DND-41 (cell line): ENCODE data around the gene HSP90B1.

ENCODE experiments used
- ATAC-seq: fragments of 200-7000 bp; cut with Tn5 transposase; 3 replicates; pipeline ENCODE4 v1.9.1; 2021; ENCODE audit warnings: low read depth; ENCODE audit not compliant: insufficient read depth
- DNase-seq: peaks from one replicate; pipeline ENCODE4 v3.0.0-alpha.2; 2020
- H2AFZ ChIP-seq: 2 replicates; pipeline ENCODE4 v1.6.0; 2012; ENCODE audit warnings: low read depth, low read length
- H3K27ac ChIP-seq: 2 replicates; pipeline ENCODE4 v1.5.1; 2012; ENCODE audit warnings: low read length, inconsistent platforms
- H3K27me3 ChIP-seq: fragments of 200-600 bp; sonication (generic); 2 replicates; pipeline ENCODE4 v1.6.0; 2012; ENCODE audit warnings: low read length, mild to moderate bottlenecking, inconsistent platforms; ENCODE audit not compliant: insufficient read depth, poor library complexity
- H3K36me3 ChIP-seq: 2 replicates; pipeline ENCODE4 v1.5.1; 2012; ENCODE audit warnings: low read length, inconsistent platforms; ENCODE audit not compliant: insufficient read depth
- H3K4me1 ChIP-seq: 2 replicates; pipeline ENCODE4 v1.5.1; 2012; ENCODE audit warnings: mild to moderate bottlenecking, low read length; ENCODE audit not compliant: insufficient read depth
- H3K4me2 ChIP-seq: 2 replicates; pipeline ENCODE4 v1.6.0; 2012; ENCODE audit warnings: mild to moderate bottlenecking, moderate library complexity, low read length, inconsistent platforms; ENCODE audit not compliant: insufficient read depth
- H3K4me3 ChIP-seq, 2 experiments: fragments of 200-600 bp in 1 of 2; shearing (Covaris generic) in 1 of 2; 2 replicates each; pipeline ENCODE4 v1.5.1; 2012 to 2016; ENCODE audit warnings: inconsistent platforms in 2 of 2, low read length in 2 of 2, mild to moderate bottlenecking in 2 of 2, low read depth in 1 of 2, moderate library complexity in 1 of 2
- H3K79me2 ChIP-seq: 2 replicates; pipeline ENCODE4 v1.6.0; 2012; ENCODE audit warnings: low read length, inconsistent platforms; ENCODE audit not compliant: insufficient read depth
- H3K9ac ChIP-seq: 2 replicates; pipeline ENCODE4 v1.6.0; 2012; ENCODE audit warnings: low read depth, mild to moderate bottlenecking, inconsistent platforms, low read length, moderate library complexity
- H3K9me3 ChIP-seq: 2 replicates; pipeline ENCODE4 v1.5.1; 2012; ENCODE audit warnings: low read length, moderate library complexity, mild to moderate bottlenecking, inconsistent platforms; ENCODE audit not compliant: insufficient read depth, severe bottlenecking
- H4K20me1 ChIP-seq: 2 replicates; pipeline ENCODE4 v1.6.0; 2012; ENCODE audit warnings: low read length; ENCODE audit not compliant: insufficient read depth
- CTCF ChIP-seq: IDR thresholded peaks from 2 replicates; pipeline ENCODE4 v1.5.1; 2012; ENCODE audit warnings: borderline replicate concordance, low read length, moderate library complexity, mild to moderate bottlenecking; ENCODE audit not compliant: poor library complexity, severe bottlenecking; ENCODE audit errors: extremely low read depth
- EZH2 ChIP-seq: IDR thresholded peaks from 3 replicates; pipeline ENCODE4 v1.6.1; 2012; ENCODE audit warnings: borderline replicate concordance, low read depth, mild to moderate bottlenecking, moderate library complexity, low read length, inconsistent platforms; ENCODE audit not compliant: severe bottlenecking

The HSP90B1 gene

DNA sequence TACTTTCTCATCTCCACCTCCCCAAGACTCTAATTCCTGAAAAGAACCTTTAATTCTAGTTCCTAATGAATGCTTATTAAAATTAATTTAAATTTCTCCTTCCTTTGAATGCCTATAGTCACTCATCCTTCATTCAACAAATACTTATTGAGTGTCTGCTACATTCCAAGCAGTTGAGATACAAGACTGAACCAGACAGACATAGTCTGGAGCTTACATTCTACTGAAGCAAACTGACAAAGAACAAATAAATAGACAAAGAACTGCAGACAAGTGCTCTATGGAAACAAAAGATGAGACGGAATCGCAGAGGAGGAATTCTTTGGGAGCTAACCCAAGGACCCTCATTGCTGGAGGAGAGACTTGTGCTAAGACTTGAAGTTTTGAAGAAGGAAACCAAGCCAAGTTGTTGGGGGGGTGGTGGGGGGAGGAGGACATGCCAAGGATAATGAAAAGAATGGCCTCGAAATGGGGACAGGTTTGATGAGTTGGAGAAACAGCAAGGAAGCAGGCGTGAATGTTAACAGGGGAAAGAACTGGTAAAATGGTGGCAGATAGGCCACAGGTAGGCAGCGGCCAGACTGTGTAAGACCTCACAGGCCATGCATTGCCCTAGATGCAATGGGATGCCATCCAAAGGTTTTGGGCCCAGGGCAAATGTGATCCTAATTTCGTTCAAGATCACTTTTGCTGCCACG is 25.8 kb downstream of the HSP90B1 start:
- Histone ChIP-seq H3K27me3 (no peaks in the 10 kb centered on the region), H3K27ac (peak overlapping the region; percentile 84), H4K20me1 (no peaks in the 10 kb centered on the region), H2AFZ (peak overlapping the region; percentile 97), H3K79me2 (peaks cover 47% of the 10 kb centered on the region), H3K4me2 (peak overlapping the region; percentile 91), H3K36me3 (peaks cover 42% of the 10 kb centered on the region), H3K4me3 (peak overlapping the region; percentile 65 to 92), H3K9ac (peak overlapping the region; percentile 94), H3K9me3 (no peaks in the 10 kb centered on the region), H3K4me1 (peaks cover 42% of the 10 kb centered on the region)
- DNase-seq, result no peak
- no peak for ATAC-seq
- TF ChIP-seq EZH2 (no peak), CTCF (no peak)

GRCh38 chr12:103956509-103957027 is 26.4 kb downstream of the HSP90B1 start:
- Histone ChIP-seq H3K27me3 (no peaks in the 10 kb centered on the region), H3K9ac (peak overlapping the region; percentile 94)

DNA sequence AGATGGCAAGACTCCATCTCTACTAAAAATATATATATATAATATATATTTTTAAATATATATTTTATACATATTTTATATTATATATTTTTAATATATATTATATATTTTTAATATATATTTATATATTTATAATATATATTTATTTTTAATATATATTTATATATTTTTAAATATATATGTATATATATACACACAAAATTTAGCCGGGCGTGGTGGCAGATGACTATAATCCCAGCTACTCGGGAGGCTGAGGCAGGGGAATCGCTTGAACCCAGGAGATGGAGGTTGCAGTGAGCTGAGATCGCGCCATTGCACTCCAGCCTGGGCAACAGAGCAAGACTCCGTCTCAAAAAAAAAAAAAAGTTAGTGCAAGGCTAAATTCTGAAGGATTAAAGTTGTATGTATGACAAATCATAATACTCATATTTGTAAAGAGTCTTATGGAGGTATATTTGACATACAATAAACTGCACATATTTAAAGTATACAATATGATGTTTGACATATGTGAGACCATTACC is 27.7 kb downstream of the HSP90B1 start:
- H3K79me2 ChIP-seq, result peaks cover 40% of the 10 kb centered on the region
- H3K9me3 ChIP-seq, result no peaks in the 10 kb centered on the region
- H3K27ac ChIP-seq, result peak overlapping the region; percentile 84
- no peak for TF ChIP-seq EZH2
- no peak for TF ChIP-seq CTCF
- peaks cover 42% of the 10 kb centered on the region for H3K4me1 ChIP-seq
- DNase-seq (no peak), ATAC-seq (no peak)
- H3K4me3 ChIP-seq, result peak overlapping the region; percentile 65 to 92; a peak in 3 of 4 replicates
- peak overlapping the region; percentile 91 for H3K4me2 ChIP-seq
- peak overlapping the region; percentile 97; the same call in 1 of the 2 replicates for H2AFZ ChIP-seq
- H4K20me1 ChIP-seq, result no peaks in the 10 kb centered on the region
- no peaks in the 10 kb centered on the region for H3K27me3 ChIP-seq
- peaks cover 22% of the 10 kb centered on the region for H3K36me3 ChIP-seq
- H3K9ac ChIP-seq, result peak overlapping the region; percentile 94

More at GRCh38 chr12:103956509-103957027, 26.4 kb downstream of the HSP90B1 start:
- H2AFZ ChIP-seq, result peak overlapping the region; percentile 97
- TF ChIP-seq EZH2 (no peak), CTCF (no peak)
- H3K36me3 ChIP-seq, result peaks cover 36% of the 10 kb centered on the region
- peak overlapping the region; percentile 91 for H3K4me2 ChIP-seq
- no peaks in the 10 kb centered on the region for H4K20me1 ChIP-seq
- peaks cover 47% of the 10 kb centered on the region for H3K79me2 ChIP-seq
- peak overlapping the region; percentile 84 for H3K27ac ChIP-seq
- peak; percentile 12; the same call in 2 of the 3 replicates for ATAC-seq
- no peak for DNase-seq
- H3K4me3 ChIP-seq, result peak overlapping the region; percentile 65 to 92
- H3K4me1 ChIP-seq, result peaks cover 42% of the 10 kb centered on the region
- H3K9me3 ChIP-seq, result no peaks in the 10 kb centered on the region
